K562 (cell line): ENCODE measurements around the gene ETFBKMT. TPM values are rescaled to one million over a fixed set of nuclear protein-coding genes. Genes with fewer than 3 reads are reported as not detected.

Experiments
- BCL6 ChIP-seq: fragments of 250-450 bp; sonication (Bioruptor Pico); IDR thresholded peaks from 2 replicates; pipeline ENCODE4 v1.4.0; 2020
- CUX1 ChIP-seq: fragments of 200-800 bp; sonication (Bioruptor generic); IDR thresholded peaks from 2 replicates; pipeline ENCODE4 v1.6.1; 2016; ENCODE audit warnings: missing genetic modification characterization, missing compliant biosample characterization
- EHMT2 ChIP-seq: fragments of 450-650 bp; IDR thresholded peaks from 2 replicates; pipeline ENCODE4 v1.6.1; 2018; ENCODE audit warnings: antibody characterized with exemption
- ETV5 ChIP-seq: sonication (generic); formaldehyde crosslinking; IDR thresholded peaks from 2 replicates; pipeline ENCODE4 v1.4.0; 2020; ENCODE audit warnings: low read depth, mild to moderate bottlenecking, missing genetic modification reagents
- EZH2 ChIP-seq: IDR thresholded peaks from 2 replicates; pipeline ENCODE4 v1.6.1; 2012; ENCODE audit warnings: low read depth, mild to moderate bottlenecking, inconsistent platforms, low read length, borderline replicate concordance
- FOXP1 ChIP-seq: sonication (generic); formaldehyde crosslinking; IDR thresholded peaks from 2 replicates; pipeline ENCODE4 v1.8.0; 2022; ENCODE audit warnings: mild to moderate bottlenecking, missing genetic modification reagents
- HDAC2 ChIP-seq: fragments of 450-650 bp; IDR thresholded peaks from 2 replicates; pipeline ENCODE4 v1.6.1; 2016; ENCODE audit warnings: mild to moderate bottlenecking
- HDAC3 ChIP-seq: fragments of 450-650 bp; IDR thresholded peaks from 2 replicates; pipeline ENCODE4 v1.6.1; 2018; ENCODE audit warnings: borderline replicate concordance, mild to moderate bottlenecking, moderate library complexity; ENCODE audit not compliant: partially characterized antibody
- IRF2 ChIP-seq: sonication (generic); formaldehyde crosslinking; IDR thresholded peaks from 2 replicates; pipeline ENCODE4 v1.8.1; 2022; ENCODE audit warnings: mild to moderate bottlenecking, missing genetic modification reagents
- NBN ChIP-seq: fragments of 450-650 bp; IDR thresholded peaks from 2 replicates; pipeline ENCODE4 v1.6.1; 2016; ENCODE audit warnings: low read depth, mild to moderate bottlenecking
- NCOA2 ChIP-seq, 2 experiments: fragments of 450-650 bp; IDR thresholded peaks; 2 replicates each; pipeline ENCODE4 v1.6.1; 2018; ENCODE audit warnings: mild to moderate bottlenecking in 2 of 2, moderate library complexity in 1 of 2; ENCODE audit not compliant: partially characterized antibody in 2 of 2
- SIRT6 ChIP-seq: IDR thresholded peaks from one replicate; pipeline ENCODE4 v1.6.1; 2012; ENCODE audit warnings: low read depth, mild to moderate bottlenecking, control low read depth, inconsistent platforms, low read length, moderate library complexity
- SNRNP70 ChIP-seq: fragments of 200-400 bp; formaldehyde crosslinking; optimal IDR thresholded peaks from 2 replicates; pipeline ENCODE3; 2017; ENCODE audit warnings: low read depth, low read length
- TBP ChIP-seq: optimal IDR thresholded peaks from 2 replicates; pipeline ENCODE3; 2011; ENCODE audit warnings: low read depth, low read length, improper control_type of control experiment
- XRCC5 ChIP-seq: fragments of 200-400 bp; formaldehyde crosslinking; IDR thresholded peaks from 2 replicates; pipeline ENCODE4 v1.6.1; 2017; ENCODE audit warnings: low read depth, mild to moderate bottlenecking, low read length
- YBX1 ChIP-seq: fragments of 450-650 bp; IDR thresholded peaks from 2 replicates; pipeline ENCODE4 v1.7.1; 2016; ENCODE audit warnings: mild to moderate bottlenecking
- ZEB2 ChIP-seq: fragments of 450-650 bp; IDR thresholded peaks from 2 replicates; pipeline ENCODE4 v1.6.1; 2016
- ZNF174 ChIP-seq: fragments of 250-450 bp; sonication (Bioruptor Pico); IDR thresholded peaks from 2 replicates; pipeline ENCODE4 v1.4.0; 2020; ENCODE audit warnings: mild to moderate bottlenecking
- ZNF354B ChIP-seq: fragments of 250-450 bp; sonication (Bioruptor Pico); IDR thresholded peaks from 2 replicates; pipeline ENCODE4 v1.4.0; 2020
- ZNF655 ChIP-seq: fragments of 250-450 bp; sonication (Bioruptor Pico); IDR thresholded peaks from 2 replicates; pipeline ENCODE4 v1.5.0; 2021
- ZNF707 ChIP-seq: fragments of 250-450 bp; sonication (Bioruptor Pico); conservative IDR thresholded peaks from 2 replicates; pipeline ENCODE4 v1.8.0; 2022; ENCODE audit warnings: inconsistent platforms, mild to moderate bottlenecking, moderate library complexity
- polyA plus RNA-seq, 8 experiments: library from polyadenylated mRNA; depleted of rRNA in 4 of 8; stranded (reverse) in 5 of 8; unstranded in 3 of 8; fragments of >200 nt; fragmentation: Nextera tagmentation in 2 of 8; fragmentation: Illumina TruSeq in 1 of 8; extraction: Ambion mirVana in 2 of 8; extraction: Trizol in 1 of 8; gene quantifications; 2 replicates each; pipeline versions ENCODE4 v1.2.1 to v1.2.3, GENCODE V29; 2011 to 2014; ENCODE audit warnings: inconsistent platforms in 1 of 8, missing spikeins in 1 of 8
- total RNA-seq, 7 experiments: library from RNA; depleted of rRNA in 6 of 7; stranded (reverse); fragments of >200 nt in 6 of 7; fragmentation: Illumina TruSeq in 2 of 7; extraction: Trizol in 2 of 7; gene quantifications; 2 replicates each; pipeline versions ENCODE4 v1.2.1 to v1.2.3, GENCODE V29; 2011 to 2021; ENCODE audit warnings: low replicate concordance in 1 of 7

The ETFBKMT gene
- total and polyA plus RNA-seq, 9 of the 15 experiments (the other 6 are each of a cell fraction or from before 2014, with no cell fraction given): 0.18 to 1.7 (median 0.96) TPM

DNA sequence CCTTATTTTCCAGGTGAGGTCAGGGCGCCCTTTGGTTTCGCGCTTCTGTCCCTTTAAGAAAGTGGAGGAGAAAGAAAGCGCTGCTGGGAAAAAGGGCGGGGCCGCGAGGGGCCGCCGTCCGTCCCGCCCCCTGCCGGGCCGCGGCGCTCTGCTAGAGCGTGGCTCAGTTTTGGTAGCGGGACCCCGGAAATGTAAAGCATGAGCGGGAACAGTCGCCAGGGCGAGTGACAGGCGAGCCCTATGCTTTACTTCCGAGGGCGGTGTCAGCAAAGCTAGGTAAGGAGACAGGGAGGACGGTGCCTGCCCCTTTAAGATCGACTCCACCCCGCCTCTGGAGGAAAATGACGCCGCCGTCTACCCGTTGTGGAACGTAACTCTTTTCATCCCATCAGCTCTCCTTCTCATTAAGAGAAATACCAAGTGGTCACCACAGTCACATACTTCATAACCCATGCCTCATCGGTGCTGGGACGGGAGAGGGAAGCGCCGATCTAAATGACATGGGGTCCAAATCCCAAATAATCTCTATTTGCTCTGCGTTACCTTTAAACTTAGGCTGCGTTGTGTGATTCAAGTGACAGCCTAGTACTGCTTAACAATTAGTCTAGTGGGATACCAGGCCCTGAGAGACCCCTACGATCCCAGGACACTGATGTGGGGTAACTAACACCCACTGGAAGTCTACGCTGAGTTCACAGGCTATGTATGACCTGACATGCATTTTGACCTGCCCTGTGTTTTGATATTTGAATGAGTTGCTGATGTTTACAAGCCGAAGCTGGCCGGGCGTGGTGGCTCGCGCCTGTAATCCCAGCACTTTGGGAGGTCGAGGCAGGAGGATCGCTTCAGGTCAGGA lies at the start of gene ETFBKMT (continued):
- TF ChIP-seq NCOA2 (IDR thresholded peaks at IDR 0.05; ENCODE audit: partially characterized antibody in 2 of 2): no peak
- no peak for TF ChIP-seq ZNF174 (CRISPR knock-in tag)
- TF ChIP-seq HDAC2: no peak; the same call in 1 of the 2 replicates
- peak; percentile 55 for TF ChIP-seq XRCC5
- 0 out of 2 replicates have a peak, but pooled peaks have one; percentile 29 for TF ChIP-seq FOXP1
- TF ChIP-seq ZNF707 (CRISPR knock-in tag): no peak
- TF ChIP-seq ZNF655: no peak
- no peak for TF ChIP-seq EHMT2
- no peak for TF ChIP-seq SIRT6
- TF ChIP-seq EZH2: no peak
- no peak for TF ChIP-seq NBN
- TF ChIP-seq HDAC3: no peak
- no peak for TF ChIP-seq SNRNP70
- no peak for TF ChIP-seq BCL6
- no peak for TF ChIP-seq ZEB2
- peak; percentile 65 for TF ChIP-seq TBP
- no peak for TF ChIP-seq ZNF354B (CRISPR knock-in tag)
- no peak for TF ChIP-seq CUX1 (CRISPR knock-in tag)
- TF ChIP-seq IRF2 (CRISPR knock-in tag): no peak
- peak; percentile 74 for TF ChIP-seq ETV5 (CRISPR knock-in tag)
- no peak for TF ChIP-seq YBX1
